ENCODE results near the gene RUNX1. TPM values are rescaled to one million over a fixed set of nuclear protein-coding genes. Genes with fewer than 3 reads are reported as not detected.

RUNX1 gene
- polyA plus RNA-seq, 1 experiment = 20.9 TPM

DNA sequence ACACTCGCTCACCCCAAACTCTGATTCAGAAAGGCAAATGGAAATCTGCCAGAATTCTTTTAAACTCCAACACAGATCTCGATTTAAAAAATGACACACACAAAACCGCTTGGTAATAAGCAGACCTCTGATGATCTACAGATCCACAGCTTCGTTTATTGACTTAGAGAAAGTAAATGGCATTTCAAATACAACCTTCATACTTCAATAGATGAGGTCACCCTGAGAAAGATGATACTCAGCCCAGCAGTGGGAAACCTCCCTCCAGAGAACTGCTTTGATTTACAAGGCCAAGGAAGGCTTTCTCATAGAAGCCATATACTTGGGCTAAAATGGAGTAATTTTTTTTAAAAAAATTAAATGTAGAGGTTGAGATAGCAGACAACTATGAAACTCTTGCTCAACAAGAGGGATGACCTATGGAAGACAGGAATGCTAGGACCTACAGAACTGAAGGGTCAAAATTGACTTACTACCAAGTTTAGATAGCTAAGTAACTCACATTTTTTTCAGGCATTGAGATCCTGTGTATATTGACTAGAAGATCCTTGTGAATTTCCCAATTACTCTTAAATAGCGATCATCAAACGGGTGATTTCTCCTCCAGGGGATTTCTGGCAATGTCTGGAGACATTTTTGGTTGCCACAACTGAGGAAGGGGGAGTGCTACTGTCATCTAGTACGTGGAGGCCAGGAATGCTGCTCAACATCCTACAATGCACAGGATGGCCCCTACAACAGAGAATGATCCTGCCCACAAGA lies 236.4 kb downstream of the RUNX1 start:
- CTCF ChIA-PET = interaction anchor here (1.6 to 3.5 kb wide), 2 partner anchors 45 to 67 kb away, joined by 3 to 14 read pairs; no protein-coding TSS in a partner anchor
- Histone ChIP-seq H3K27me3 (ENCODE audit: control insufficient read depth, insufficient read depth, low read length) (no peaks in the 10 kb centered on the region), H3K9me3 (ENCODE audit: control insufficient read depth, insufficient read depth, low read length) (no peaks in the 10 kb centered on the region), H3K27ac (ENCODE audit: low read depth, low read length) (peak overlapping the region; percentile 99), H3K4me3 (ENCODE audit: low read depth, low read length) (no peak overlapping the region)
- POLR2A ChIA-PET = interaction anchor here (0.7 to 2.2 kb wide), 7 partner anchors 17 to 75 kb away, joined by 3 to 8 read pairs (median 3); no protein-coding TSS in a partner anchor
- DNase-seq (ENCODE audit: low read depth, low spot score) = peak; percentile 95
- TF ChIP-seq, protein P1, sequence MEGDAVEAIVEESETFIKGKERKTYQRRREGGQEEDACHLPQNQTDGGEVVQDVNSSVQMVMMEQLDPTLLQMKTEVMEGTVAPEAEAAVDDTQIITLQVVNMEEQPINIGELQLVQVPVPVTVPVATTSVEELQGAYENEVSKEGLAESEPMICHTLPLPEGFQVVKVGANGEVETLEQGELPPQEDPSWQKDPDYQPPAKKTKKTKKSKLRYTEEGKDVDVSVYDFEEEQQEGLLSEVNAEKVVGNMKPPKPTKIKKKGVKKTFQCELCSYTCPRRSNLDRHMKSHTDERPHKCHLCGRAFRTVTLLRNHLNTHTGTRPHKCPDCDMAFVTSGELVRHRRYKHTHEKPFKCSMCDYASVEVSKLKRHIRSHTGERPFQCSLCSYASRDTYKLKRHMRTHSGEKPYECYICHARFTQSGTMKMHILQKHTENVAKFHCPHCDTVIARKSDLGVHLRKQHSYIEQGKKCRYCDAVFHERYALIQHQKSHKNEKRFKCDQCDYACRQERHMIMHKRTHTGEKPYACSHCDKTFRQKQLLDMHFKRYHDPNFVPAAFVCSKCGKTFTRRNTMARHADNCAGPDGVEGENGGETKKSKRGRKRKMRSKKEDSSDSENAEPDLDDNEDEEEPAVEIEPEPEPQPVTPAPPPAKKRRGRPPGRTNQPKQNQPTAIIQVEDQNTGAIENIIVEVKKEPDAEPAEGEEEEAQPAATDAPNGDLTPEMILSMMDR (IDR thresholded peaks at IDR 0.05; ENCODE audit: low read depth, low read length) = no peak

DNA sequence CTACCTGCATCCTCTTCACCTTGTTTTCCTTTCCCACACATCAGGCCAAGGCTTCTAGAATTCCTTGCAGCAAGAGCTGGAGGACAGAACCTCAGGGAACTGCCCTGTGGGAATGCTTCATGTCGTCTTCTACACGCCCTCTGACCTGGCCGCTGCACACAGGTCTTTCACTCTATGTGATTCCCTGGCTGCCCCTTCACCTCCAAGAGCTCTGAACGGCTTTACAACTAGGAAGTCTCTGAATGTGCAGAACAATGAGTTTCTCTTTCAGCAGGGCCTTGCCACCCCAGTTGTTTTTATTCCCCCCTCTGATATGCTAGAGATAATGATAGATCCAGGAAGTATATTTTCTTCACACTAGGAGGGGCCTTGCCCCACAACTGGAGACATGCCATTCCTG lies 237.7 kb downstream of the RUNX1 start:
- POLR2A ChIA-PET = interaction anchor here (1.4 kb wide), 1 partner anchor 25 kb away, joined by 4 read pairs; no protein-coding TSS in a partner anchor

DNA sequence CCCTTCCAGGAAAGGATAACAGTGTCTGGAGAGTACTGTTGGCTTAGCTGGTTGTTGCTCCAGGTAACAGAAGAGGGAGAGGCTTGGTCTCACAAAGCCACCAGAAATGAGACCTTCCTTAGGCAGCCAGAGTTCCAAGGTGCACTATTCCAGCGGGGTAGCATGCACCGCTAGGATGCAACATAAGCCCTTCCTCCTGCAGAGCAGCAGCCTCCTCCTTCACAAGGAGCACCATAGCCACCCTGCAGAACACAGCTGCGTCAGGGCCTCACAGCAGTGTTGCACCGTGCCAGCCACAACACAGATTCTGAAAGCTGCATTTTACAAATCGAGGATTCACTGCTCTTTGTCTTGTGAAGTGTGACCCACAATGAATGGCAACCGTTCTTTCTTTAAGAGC lies 238.3 kb downstream of the RUNX1 start:
- no peak for DNase-seq (ENCODE audit: low read depth, low spot score)
- POLR2A ChIA-PET = no interaction called here
- CTCF ChIA-PET = interaction anchor here (1.6 to 3.5 kb wide), 2 partner anchors 47 to 65 kb away, joined by 3 to 14 read pairs; no protein-coding TSS in a partner anchor
- Histone ChIP-seq H3K9me3 (ENCODE audit: control insufficient read depth, insufficient read depth, low read length) (peaks cover 2% of the 10 kb centered on the region; the same call in 1 of the 2 replicates), H3K27ac (ENCODE audit: low read depth, low read length) (no peak overlapping the region), H3K27me3 (ENCODE audit: control insufficient read depth, insufficient read depth, low read length) (no peaks in the 10 kb centered on the region), H3K4me3 (ENCODE audit: low read depth, low read length) (no peak overlapping the region)
- TF ChIP-seq, protein P1 (IDR thresholded peaks at IDR 0.05; ENCODE audit: low read depth, low read length) = no peak

More for the DNA sequence above, 237.7 kb downstream of the RUNX1 start:
- H3K27me3 ChIP-seq (ENCODE audit: control insufficient read depth, insufficient read depth, low read length) = no peaks in the 10 kb centered on the region
- DNase-seq (ENCODE audit: low read depth, low spot score) = no peak
- TF ChIP-seq, protein P1 (IDR thresholded peaks at IDR 0.05; ENCODE audit: low read depth, low read length) = no peak
- H3K9me3 ChIP-seq (ENCODE audit: control insufficient read depth, insufficient read depth, low read length) = peaks cover 2% of the 10 kb centered on the region; the same call in 1 of the 2 replicates
- H3K27ac ChIP-seq (ENCODE audit: low read depth, low read length) = no peak overlapping the region
- CTCF ChIA-PET = interaction anchor here (0.7 to 3.5 kb wide), 3 partner anchors 46 to 701 kb away, joined by 3 to 14 read pairs (median 3); no protein-coding TSS in a partner anchor
- no peak overlapping the region for H3K4me3 ChIP-seq (ENCODE audit: low read depth, low read length)

DNA sequence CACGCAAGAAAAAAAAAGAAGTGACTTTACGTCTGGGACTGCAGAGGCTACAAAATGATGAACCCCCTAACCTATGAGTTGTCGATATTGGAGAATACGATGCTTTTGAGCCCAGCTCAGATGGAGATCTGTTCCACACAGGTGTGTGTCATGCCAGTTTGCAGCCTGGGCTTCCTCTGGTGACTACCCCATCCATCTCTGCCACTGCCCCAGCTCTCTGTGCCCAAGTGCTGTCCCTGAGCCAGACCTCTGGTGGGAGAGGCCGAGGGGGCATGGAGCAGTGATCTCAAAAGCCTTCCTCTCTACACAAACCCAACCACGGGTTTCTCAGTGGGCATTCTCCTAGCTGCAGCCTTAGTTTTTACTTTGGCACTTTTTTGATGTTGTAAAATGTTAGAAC lies 239.3 kb downstream of the RUNX1 start:
- Histone ChIP-seq H3K27me3 (ENCODE audit: control insufficient read depth, insufficient read depth, low read length) (no peaks in the 10 kb centered on the region), H3K4me3 (ENCODE audit: low read depth, low read length) (no peak overlapping the region), H3K9me3 (ENCODE audit: control insufficient read depth, insufficient read depth, low read length) (peaks cover 2% of the 10 kb centered on the region; the same call in 1 of the 2 replicates), H3K27ac (ENCODE audit: low read depth, low read length) (peak overlapping the region; percentile 11)
- TF ChIP-seq, protein P1 (IDR thresholded peaks at IDR 0.05; ENCODE audit: low read depth, low read length) = no peak
- DNase-seq (ENCODE audit: low read depth, low spot score) = no peak
- CTCF ChIA-PET = interaction anchor here (0.6 kb wide), 1 partner anchor 1038 kb away, joined by 3 read pairs; no protein-coding TSS in a partner anchor
- POLR2A ChIA-PET = no interaction called here

Measured in AG04450 (cell line).